Tibial artery (tissue), 4 donors: Measurements from ENCODE around the gene ATP6V1B1.

Experiments
- DNase-seq, 2 donors: peaks; one replicate each; pipeline ENCODE4 v3.0.0-alpha.2; 2019
- H3K27ac ChIP-seq, 2 donors: fragments of 200-600 bp; sonication (generic) in 1 of 2; 1 replicate in 1 of 2; 2 replicates in 1 of 2; pipeline ENCODE4 v1.5.1; 2018 to 2019; ENCODE audit warnings: mild to moderate bottlenecking in 1 of 2
- H3K27me3 ChIP-seq, 2 donors: fragments of 200-600 bp; sonication (generic) in 1 of 2; one replicate each; pipeline versions ENCODE4 v1.5.1 to v1.6.0; 2016 to 2019
- H3K36me3 ChIP-seq, 3 donors: fragments of 200-600 bp; sonication (generic) in 2 of 3; one replicate each; pipeline ENCODE4 v1.5.1; 2016 to 2019; ENCODE audit warnings: mild to moderate bottlenecking in 2 of 3
- H3K4me1 ChIP-seq, 4 donors: fragments of 200-600 bp; sonication (generic) in 2 of 4; 1 replicate in 3 of 4; 2 replicates in 1 of 4; pipeline ENCODE4 v1.5.1; 2016 to 2019
- H3K4me3 ChIP-seq, 2 donors: fragments of 200-600 bp; sonication (generic) in 1 of 2; 1 replicate in 1 of 2; 2 replicates in 1 of 2; pipeline ENCODE4 v1.5.1; 2018 to 2019; ENCODE audit warnings: mild to moderate bottlenecking in 2 of 2
- H3K9me3 ChIP-seq, 3 donors: fragments of 200-600 bp; sonication (generic) in 1 of 3; one replicate each; pipeline ENCODE4 v1.5.1; 2016 to 2019
- intact Hi-C: fragments of 100-400 bp; cut with DNase I; formaldehyde crosslinking; loops from one replicate; pipeline ENCODE4 v1.15.0; 2023; ENCODE audit warnings: low total_unique reads
- TF ChIP-seq, protein P1 (sequence below), 2 experiments: fragments of 200-600 bp in 1 of 2; fragments of 450-650 bp in 1 of 2; IDR thresholded peaks; one replicate each; pipeline ENCODE4 v1.5.1; 2017 to 2019; ENCODE audit warnings: antibody characterized with exemption in 2 of 2, mild to moderate bottlenecking in 1 of 2, moderate library complexity in 1 of 2

ATP6V1B1 gene

GRCh38 chr2:70965506-70965905 is 29.8 kb downstream of the ATP6V1B1 start:
- H3K27ac ChIP-seq, result no peak overlapping the region
- H3K9me3 ChIP-seq, result no peaks in the 10 kb centered on the region
- no peaks in the 10 kb centered on the region for H3K36me3 ChIP-seq
- H3K27me3 ChIP-seq, result peaks cover 0 to 27% of the 10 kb centered on the region in 2 donors
- intact Hi-C loops, result no loop called here
- peak in 1 of 2 donors; percentile 53 for DNase-seq
- TF ChIP-seq, protein P1, sequence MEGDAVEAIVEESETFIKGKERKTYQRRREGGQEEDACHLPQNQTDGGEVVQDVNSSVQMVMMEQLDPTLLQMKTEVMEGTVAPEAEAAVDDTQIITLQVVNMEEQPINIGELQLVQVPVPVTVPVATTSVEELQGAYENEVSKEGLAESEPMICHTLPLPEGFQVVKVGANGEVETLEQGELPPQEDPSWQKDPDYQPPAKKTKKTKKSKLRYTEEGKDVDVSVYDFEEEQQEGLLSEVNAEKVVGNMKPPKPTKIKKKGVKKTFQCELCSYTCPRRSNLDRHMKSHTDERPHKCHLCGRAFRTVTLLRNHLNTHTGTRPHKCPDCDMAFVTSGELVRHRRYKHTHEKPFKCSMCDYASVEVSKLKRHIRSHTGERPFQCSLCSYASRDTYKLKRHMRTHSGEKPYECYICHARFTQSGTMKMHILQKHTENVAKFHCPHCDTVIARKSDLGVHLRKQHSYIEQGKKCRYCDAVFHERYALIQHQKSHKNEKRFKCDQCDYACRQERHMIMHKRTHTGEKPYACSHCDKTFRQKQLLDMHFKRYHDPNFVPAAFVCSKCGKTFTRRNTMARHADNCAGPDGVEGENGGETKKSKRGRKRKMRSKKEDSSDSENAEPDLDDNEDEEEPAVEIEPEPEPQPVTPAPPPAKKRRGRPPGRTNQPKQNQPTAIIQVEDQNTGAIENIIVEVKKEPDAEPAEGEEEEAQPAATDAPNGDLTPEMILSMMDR (IDR thresholded peaks at IDR 0.05), result no peak
- H3K4me3 ChIP-seq, result peak overlapping the region; percentile 49
- H3K4me1 ChIP-seq, result peaks cover 0 to 11% (median 5%) of the 10 kb centered on the region in 4 donors

DNA sequence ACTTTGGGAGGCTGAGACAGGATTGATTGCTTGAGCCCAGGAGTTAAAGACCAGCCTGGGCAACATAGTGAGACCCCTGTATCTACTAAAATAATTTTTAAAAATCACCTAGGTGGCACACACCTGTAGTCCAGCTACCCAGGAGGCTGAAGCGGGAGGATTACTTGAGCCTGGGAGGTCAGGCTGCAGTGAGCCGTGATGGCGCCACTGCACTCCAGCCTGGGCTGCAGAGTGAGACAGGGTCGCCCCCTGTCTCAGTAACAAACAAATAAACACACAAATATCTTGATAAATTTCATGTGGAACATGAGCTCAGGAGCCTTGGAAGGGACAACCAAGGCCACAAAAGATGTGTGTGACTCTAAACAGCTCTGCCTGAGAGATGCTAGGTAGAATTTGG is 31.0 kb downstream of the ATP6V1B1 start:
- intact Hi-C loops, result no loop called here
- H3K4me3 ChIP-seq, result no peak overlapping the region
- no peak overlapping the region for H3K27ac ChIP-seq
- H3K36me3 ChIP-seq, result no peaks in the 10 kb centered on the region
- TF ChIP-seq, protein P1 (IDR thresholded peaks at IDR 0.05), result no peak
- H3K27me3 ChIP-seq, result peaks cover 0 to 26% of the 10 kb centered on the region in 2 donors
- DNase-seq, result no peak
- H3K4me1 ChIP-seq, result peaks cover 0 to 11% (median 5%) of the 10 kb centered on the region in 4 donors
- no peaks in the 10 kb centered on the region for H3K9me3 ChIP-seq

DNA sequence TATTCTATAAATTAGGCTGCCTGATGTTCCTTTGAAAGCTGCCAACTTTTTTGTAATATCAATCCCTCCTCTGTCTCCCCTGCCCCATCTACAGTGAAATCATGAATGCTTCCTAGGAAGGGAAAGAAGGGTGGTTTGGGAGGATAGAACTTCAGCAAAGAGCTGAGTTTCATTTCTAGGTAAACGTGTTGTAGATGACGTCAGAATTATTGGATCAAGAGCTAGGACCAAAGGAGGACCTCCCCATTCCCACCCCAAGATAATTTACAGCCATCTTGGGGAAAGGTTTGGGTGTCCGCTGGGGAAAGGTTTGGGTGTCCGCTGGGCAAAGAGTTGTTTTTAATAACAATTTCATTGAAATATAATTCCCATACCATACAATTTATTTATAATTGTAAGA is 31.5 kb downstream of the ATP6V1B1 start:
- Histone ChIP-seq H3K27ac (no peak overlapping the region), H3K9me3 (no peaks in the 10 kb centered on the region), H3K4me1 (peaks cover 0 to 11% (median 5%) of the 10 kb centered on the region in 4 donors), H3K27me3 (peaks cover 0 to 26% of the 10 kb centered on the region in 2 donors), H3K4me3 (no peak overlapping the region), H3K36me3 (no peaks in the 10 kb centered on the region)
- TF ChIP-seq, protein P1 (IDR thresholded peaks at IDR 0.05), result no peak
- DNase-seq, result no peak
- intact Hi-C loops, result no loop called here

DNA sequence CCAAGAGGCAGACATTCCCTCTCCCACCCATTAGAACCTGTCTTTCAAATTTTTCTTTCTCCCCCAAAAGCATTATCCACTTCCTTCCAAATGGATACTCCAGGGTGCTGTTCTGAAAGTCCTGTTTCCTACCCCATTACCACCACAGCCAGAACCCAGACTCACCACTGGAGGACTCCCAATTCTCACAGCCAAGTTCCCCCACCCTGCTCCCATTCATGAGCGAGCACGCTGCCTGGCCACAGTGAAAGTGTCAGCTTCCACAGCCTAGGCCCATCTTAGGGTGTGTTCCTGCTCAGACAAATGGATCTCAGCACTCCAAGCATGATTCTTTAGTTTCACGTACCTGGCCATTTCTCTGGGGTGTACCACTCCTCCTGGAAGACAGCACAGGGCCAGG is 38.9 kb downstream of the ATP6V1B1 start:
- Histone ChIP-seq H3K9me3 (no peaks in the 10 kb centered on the region), H3K4me1 (peaks cover 0 to 22% (median 15%) of the 10 kb centered on the region in 4 donors), H3K36me3 (no peaks in the 10 kb centered on the region), H3K27ac (no peak overlapping the region), H3K4me3 (no peak overlapping the region), H3K27me3 (no peaks in the 10 kb centered on the region)
- peak in 1 of 2 donors; percentile 43 for DNase-seq
- intact Hi-C loops, result no loop called here
- TF ChIP-seq, protein P1 (IDR thresholded peaks at IDR 0.05), result no peak

DNA sequence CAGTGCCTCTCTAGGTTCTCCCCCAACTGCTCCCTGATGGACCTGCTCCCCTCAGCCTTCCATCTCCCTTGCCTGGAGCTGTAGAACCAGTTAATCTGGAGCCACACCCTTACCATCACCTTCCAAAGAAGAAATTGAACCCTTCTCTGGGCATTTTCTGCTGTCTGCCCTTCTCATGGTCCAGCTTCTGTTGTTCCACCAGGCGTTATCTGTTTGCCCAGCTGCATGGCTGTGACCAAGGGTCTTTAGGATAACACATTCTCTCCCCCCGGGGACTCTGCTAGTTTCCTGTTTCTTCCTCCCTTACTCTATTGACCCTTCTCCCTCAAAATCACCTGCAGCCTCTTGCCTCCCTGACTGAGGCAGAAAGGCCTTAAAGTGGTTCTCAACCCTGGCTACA is 39.5 kb downstream of the ATP6V1B1 start:
- Histone ChIP-seq H3K27me3 (no peaks in the 10 kb centered on the region), H3K27ac (no peak overlapping the region), H3K4me1 (peaks cover 0 to 24% (median 15%) of the 10 kb centered on the region in 4 donors), H3K9me3 (no peaks in the 10 kb centered on the region), H3K36me3 (no peaks in the 10 kb centered on the region), H3K4me3 (no peak overlapping the region)
- intact Hi-C loops, result no loop called here
- DNase-seq, result no peak
- TF ChIP-seq, protein P1 (IDR thresholded peaks at IDR 0.05), result no peak
